Gastroesophageal sphincter (tissue), 4 donors: ENCODE results near the gene MAN1C1. TPM values are rescaled to one million over a fixed set of nuclear protein-coding genes. Genes with fewer than 3 reads are reported as not detected.

Source experiments
- ATAC-seq: fragments of 150-250 bp; one replicate; pipeline ENCODE4 v1.9.1; 2016; ENCODE audit warnings: mild to moderate bottlenecking, moderate library complexity
- H3K27ac ChIP-seq, 4 donors: fragments of 200-600 bp; sonication (generic) in 3 of 4; 1 replicate in 3 of 4; 2 replicates in 1 of 4; pipeline ENCODE4 v1.5.1; 2016 to 2019
- H3K27me3 ChIP-seq: fragments of 200-600 bp; sonication (generic); one replicate; pipeline ENCODE4 v1.5.1; 2019
- H3K36me3 ChIP-seq, 2 donors: fragments of 200-600 bp; sonication (generic); one replicate each; pipeline ENCODE4 v1.5.1; 2019; ENCODE audit warnings: control low read depth in 1 of 2
- H3K4me1 ChIP-seq, 3 donors: fragments of 200-600 bp; sonication (generic); 1 replicate in 2 of 3; 2 replicates in 1 of 3; pipeline ENCODE4 v1.5.1; 2016 to 2019; ENCODE audit warnings: control low read depth in 2 of 3
- H3K4me3 ChIP-seq, 2 donors: fragments of 200-600 bp; sonication (generic); one replicate each; pipeline ENCODE4 v1.5.1; 2019; ENCODE audit warnings: mild to moderate bottlenecking in 1 of 2, moderate library complexity in 1 of 2
- H3K9me3 ChIP-seq, 3 donors: fragments of 200-600 bp; sonication (generic); one replicate each; pipeline ENCODE4 v1.5.1; 2017 to 2019; ENCODE audit warnings: control low read depth in 2 of 3
- CTCF ChIP-seq, 4 experiments: fragments of 200-600 bp in 2 of 4; fragments of 450-650 bp in 2 of 4; sonication (generic) in 1 of 4; IDR thresholded peaks; one replicate each; pipeline ENCODE4 v1.5.1; 2017 to 2019; ENCODE audit warnings: antibody characterized with exemption in 4 of 4, mild to moderate bottlenecking in 2 of 4, moderate library complexity in 2 of 4
- EP300 ChIP-seq: sonication (generic); formaldehyde crosslinking; IDR thresholded peaks from one replicate; pipeline ENCODE4 v1.6.1; 2017; ENCODE audit warnings: antibody characterized with exemption, mild to moderate bottlenecking
- POLR2A ChIP-seq, 2 donors: fragments of 450-650 bp; IDR thresholded peaks; one replicate each; pipeline ENCODE4 v1.6.1; 2017; ENCODE audit warnings: antibody characterized with exemption in 2 of 2, mild to moderate bottlenecking in 2 of 2, moderate library complexity in 1 of 2
- POLR2AphosphoS5 ChIP-seq: sonication (generic); formaldehyde crosslinking; IDR thresholded peaks from one replicate; pipeline ENCODE4 v1.6.1; 2017; ENCODE audit warnings: antibody characterized with exemption
- WGBS, 2 donors: methylation state at CpG; one replicate each; pipeline ENCODE4 v1.1.5; 2018; ENCODE audit warnings: low coverage in 1 of 2; 5-methylcytosine and 5-hydroxymethylcytosine counted together
- total RNA-seq, 4 donors: library from RNA; depleted of rRNA; stranded (reverse); fragments of >200 nt; gene quantifications; one replicate each; pipeline ENCODE4 v1.1.0, GENCODE V29; 2016

MAN1C1 gene
- total RNA-seq, 4 donors from 2014 or later = 20.0 to 38.1 (median 27.8) TPM

- H3K4me3 ChIP-seq = no peak overlapping the region
These were observed 180.3 kb downstream of the MAN1C1 start for GRCh38 chr1:25796811-25797458.

GRCh38 chr1:25797939-25798338 lies 181.3 kb downstream of the MAN1C1 start:
- H3K27ac ChIP-seq = peak overlapping the region in 1 of 4 donors; percentile 89
- no peak overlapping the region for H3K4me3 ChIP-seq
- no peaks in the 10 kb centered on the region for H3K9me3 ChIP-seq
- H3K27me3 ChIP-seq = no peaks in the 10 kb centered on the region
- TF ChIP-seq CTCF (IDR thresholded peaks at IDR 0.05) (peak in 2 of 4 experiments; percentile 32 to 51), POLR2A (IDR thresholded peaks at IDR 0.05) (no peak)
- no peak for ATAC-seq
- WGBS, 2 donors = 83 to 92% methylated on average over 2 to 3 of the region's 8 CpGs
- peaks cover 0 to 59% (median 25%) of the 10 kb centered on the region in 3 donors for H3K4me1 ChIP-seq
- H3K36me3 ChIP-seq = no peaks in the 10 kb centered on the region

More at GRCh38 chr1:25796811-25797458, 180.3 kb downstream of the MAN1C1 start:
- peaks cover 0 to 49% (median 19%) of the 10 kb centered on the region in 3 donors for H3K4me1 ChIP-seq
- ATAC-seq = peak; percentile 21
- WGBS, 2 donors = 5 to 10% methylated on average over 9 to 18 of the region's 19 CpGs
- no peaks in the 10 kb centered on the region for H3K9me3 ChIP-seq
- TF ChIP-seq POLR2AphosphoS5 = peak; percentile 31
- peak in 3 of 4 experiments; percentile 79 to 90 (median 83) for TF ChIP-seq CTCF (IDR thresholded peaks at IDR 0.05)
- no peak for TF ChIP-seq EP300
- H3K36me3 ChIP-seq = no peaks in the 10 kb centered on the region
- no peaks in the 10 kb centered on the region for H3K27me3 ChIP-seq
- H3K27ac ChIP-seq = peak overlapping the region in 3 of 4 donors; percentile 38 to 52 (median 40)

- H3K27me3 ChIP-seq = no peaks in the 10 kb centered on the region
- no peaks in the 10 kb centered on the region for H3K9me3 ChIP-seq
- TF ChIP-seq POLR2A (IDR thresholded peaks at IDR 0.05) (no peak), EP300 (no peak), POLR2AphosphoS5 (no peak), CTCF (IDR thresholded peaks at IDR 0.05) (no peak)
- H3K4me3 ChIP-seq = no peak overlapping the region
- H3K4me1 ChIP-seq = peaks cover 0 to 68% (median 28%) of the 10 kb centered on the region in 3 donors
- no CpG with 5 or more reads among the region's 8 CpGs for WGBS, 2 donors
- H3K27ac ChIP-seq = peak overlapping the region in 3 of 4 donors; percentile 89 to 92 (median 89)
- ATAC-seq = no peak
- H3K36me3 ChIP-seq = no peaks in the 10 kb centered on the region
These were observed 182.2 kb downstream of the MAN1C1 start for GRCh38 chr1:25798666-25799351.

- Histone ChIP-seq H3K4me1 (peaks cover 0 to 74% (median 28%) of the 10 kb centered on the region in 3 donors), H3K9me3 (no peaks in the 10 kb centered on the region), H3K4me3 (peak overlapping the region; percentile 35 to 73), H3K36me3 (no peaks in the 10 kb centered on the region), H3K27me3 (no peaks in the 10 kb centered on the region), H3K27ac (peak overlapping the region; percentile 35 to 92 (median 89))
- TF ChIP-seq POLR2AphosphoS5 (no peak), EP300 (no peak), CTCF (IDR thresholded peaks at IDR 0.05) (no peak), POLR2A (IDR thresholded peaks at IDR 0.05) (no peak)
- ATAC-seq = no peak
- WGBS, 2 donors = 19 to 37% methylated on average over 3 to 6 of the region's 12 CpGs
These were observed 182.9 kb downstream of the MAN1C1 start for GRCh38 chr1:25799352-25799934.
